ENCODE results near the gene PRKAG2. TPM values are rescaled to one million over a fixed set of nuclear protein-coding genes. Genes with fewer than 3 reads are reported as not detected.

Gene PRKAG2
- total and polyA plus RNA-seq, 8 donors = 19.9 to 302 (median 60.9) TPM

DNA sequence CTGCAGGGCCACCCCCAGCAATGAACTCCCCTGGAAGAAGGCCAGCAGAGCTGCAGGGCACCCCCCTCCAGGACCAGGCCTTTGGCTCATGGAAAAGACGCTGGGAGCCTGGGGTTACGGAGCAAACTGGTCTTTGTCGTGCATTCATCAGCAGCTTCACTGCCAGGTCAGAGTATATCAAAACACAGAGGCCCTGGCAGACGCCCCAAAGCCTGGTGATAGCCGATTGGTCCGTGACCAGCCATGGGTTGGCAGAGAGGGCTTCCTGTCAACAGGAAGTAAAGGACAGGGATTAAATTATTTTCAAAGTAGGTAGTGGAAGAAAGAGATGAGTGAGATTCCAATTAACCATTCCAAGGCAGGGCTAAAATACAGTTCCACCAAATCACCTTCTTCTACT is 9.0 kb downstream of the PRKAG2 start:
- 13 to 36% (median 25%) methylated on average over 6 of the region's 6 CpGs for WGBS, 5 donors
- Histone ChIP-seq H3K4me3 (peak overlapping the region in 1 of 4 donors; percentile 5), H3K4me1 (peaks cover 21 to 66% (median 56%) of the 10 kb centered on the region in 4 donors), H3K9me3 (no peaks in the 10 kb centered on the region), H3K27ac (peak overlapping the region; percentile 32 to 81 (median 69)), H3K27me3 (no peaks in the 10 kb centered on the region), H3K36me3 (no peaks in the 10 kb centered on the region)
- peak; percentile 43 to 83 for DNase-seq
- no peak for TF ChIP-seq POLR2A (IDR thresholded peaks at IDR 0.05)
- TF ChIP-seq, protein P1, sequence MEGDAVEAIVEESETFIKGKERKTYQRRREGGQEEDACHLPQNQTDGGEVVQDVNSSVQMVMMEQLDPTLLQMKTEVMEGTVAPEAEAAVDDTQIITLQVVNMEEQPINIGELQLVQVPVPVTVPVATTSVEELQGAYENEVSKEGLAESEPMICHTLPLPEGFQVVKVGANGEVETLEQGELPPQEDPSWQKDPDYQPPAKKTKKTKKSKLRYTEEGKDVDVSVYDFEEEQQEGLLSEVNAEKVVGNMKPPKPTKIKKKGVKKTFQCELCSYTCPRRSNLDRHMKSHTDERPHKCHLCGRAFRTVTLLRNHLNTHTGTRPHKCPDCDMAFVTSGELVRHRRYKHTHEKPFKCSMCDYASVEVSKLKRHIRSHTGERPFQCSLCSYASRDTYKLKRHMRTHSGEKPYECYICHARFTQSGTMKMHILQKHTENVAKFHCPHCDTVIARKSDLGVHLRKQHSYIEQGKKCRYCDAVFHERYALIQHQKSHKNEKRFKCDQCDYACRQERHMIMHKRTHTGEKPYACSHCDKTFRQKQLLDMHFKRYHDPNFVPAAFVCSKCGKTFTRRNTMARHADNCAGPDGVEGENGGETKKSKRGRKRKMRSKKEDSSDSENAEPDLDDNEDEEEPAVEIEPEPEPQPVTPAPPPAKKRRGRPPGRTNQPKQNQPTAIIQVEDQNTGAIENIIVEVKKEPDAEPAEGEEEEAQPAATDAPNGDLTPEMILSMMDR (IDR thresholded peaks at IDR 0.05) = no peak
- no peak for TF ChIP-seq EP300 (IDR thresholded peaks at IDR 0.05)
- TF ChIP-seq POLR2AphosphoS5 (IDR thresholded peaks at IDR 0.05) = no peak
- intact Hi-C loops (cut with DNase I; ENCODE audit: low total_unique reads) = no loop called here

DNA sequence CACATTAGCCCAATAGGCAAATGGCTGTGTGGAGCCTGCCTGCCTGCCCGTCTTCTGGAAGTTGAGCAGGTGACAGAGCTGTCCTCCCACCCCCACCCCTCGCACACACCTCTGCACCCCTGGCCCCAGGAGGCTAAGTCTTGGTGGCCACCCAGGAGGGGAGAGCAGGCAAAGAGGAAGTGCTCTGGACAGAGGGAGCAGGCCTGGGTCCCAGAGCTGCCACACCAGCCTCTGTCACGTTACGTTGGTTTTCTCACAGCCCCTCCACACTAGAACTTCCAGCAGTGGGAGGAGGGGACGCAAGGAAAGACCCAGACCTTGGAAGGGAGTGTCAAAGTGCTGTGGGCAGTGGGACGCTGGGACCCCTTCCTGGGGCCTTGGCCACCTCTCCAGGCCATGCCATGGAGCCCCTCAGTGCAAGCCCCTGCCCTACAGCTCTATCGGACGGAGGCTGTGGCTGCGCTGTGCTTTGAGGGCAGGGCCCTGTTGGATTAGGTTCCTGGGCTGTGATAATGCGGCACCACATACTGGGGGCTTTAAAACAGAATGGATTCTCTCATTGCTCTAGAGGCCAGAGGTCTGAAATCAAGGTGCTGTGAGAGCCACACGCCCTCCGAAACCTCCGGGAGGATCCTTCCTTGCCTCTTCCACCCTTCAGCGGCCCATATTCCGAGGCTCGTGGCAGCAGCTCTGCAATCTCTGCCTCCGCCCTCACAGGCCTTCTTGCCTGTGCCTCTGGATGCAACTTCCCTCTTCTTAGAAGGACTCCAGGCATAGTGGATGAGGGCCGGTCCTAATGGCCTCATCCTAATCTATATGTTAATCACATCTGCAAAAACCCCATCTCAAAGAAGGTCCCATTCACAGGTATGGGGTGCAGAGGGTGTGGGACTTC is 9.9 kb downstream of the PRKAG2 start:
- intact Hi-C loops (cut with DNase I; ENCODE audit: low total_unique reads) = no loop called here
- H3K9me3 ChIP-seq = no peaks in the 10 kb centered on the region
- H3K27me3 ChIP-seq = no peaks in the 10 kb centered on the region
- H3K27ac ChIP-seq = peak overlapping the region in 2 of 5 donors; percentile 14 to 69
- no peak overlapping the region for H3K4me3 ChIP-seq
- TF ChIP-seq POLR2A (IDR thresholded peaks at IDR 0.05) = no peak
- TF ChIP-seq POLR2AphosphoS5 (IDR thresholded peaks at IDR 0.05) = no peak
- 83 to 97% (median 94%) methylated on average over 17 to 18 of the region's 18 CpGs for WGBS, 5 donors
- H3K4me1 ChIP-seq = peaks cover 21 to 59% (median 51%) of the 10 kb centered on the region in 4 donors
- DNase-seq = no peak
- no peaks in the 10 kb centered on the region for H3K36me3 ChIP-seq

DNA sequence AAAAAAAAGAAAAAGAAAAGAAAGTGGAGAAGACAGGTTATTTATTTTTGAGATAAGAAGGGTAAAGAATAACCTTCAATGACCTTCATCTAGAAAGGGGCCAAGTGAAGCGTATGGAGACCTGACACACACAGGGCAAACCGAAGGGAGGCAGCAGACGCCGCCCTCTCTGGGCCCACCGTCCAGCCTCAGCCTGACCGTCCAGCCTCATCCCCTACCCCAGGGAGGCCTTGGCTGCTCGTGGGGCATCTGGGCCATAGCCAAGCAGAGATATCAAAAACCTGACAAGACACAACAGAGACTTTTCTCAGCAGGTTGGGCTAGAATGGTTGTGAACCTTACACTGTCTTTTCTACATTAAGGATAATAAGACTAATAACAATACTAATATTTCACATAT is 10.9 kb downstream of the PRKAG2 start:
- H3K4me3 ChIP-seq = no peak overlapping the region
- H3K9me3 ChIP-seq = no peaks in the 10 kb centered on the region
- TF ChIP-seq, protein P1 (IDR thresholded peaks at IDR 0.05) = no peak
- TF ChIP-seq POLR2AphosphoS5 (IDR thresholded peaks at IDR 0.05) (no peak), POLR2A (IDR thresholded peaks at IDR 0.05) (no peak), EP300 (IDR thresholded peaks at IDR 0.05) (no peak)
- no peaks in the 10 kb centered on the region for H3K27me3 ChIP-seq
- H3K27ac ChIP-seq = no peak overlapping the region
- 81 to 94% (median 92%) methylated on average over 7 of the region's 7 CpGs for WGBS, 5 donors
- peaks cover 21 to 50% (median 43%) of the 10 kb centered on the region in 4 donors for H3K4me1 ChIP-seq
- intact Hi-C loops (cut with DNase I; ENCODE audit: low total_unique reads) = no loop called here
- no peak for DNase-seq
- H3K36me3 ChIP-seq = no peaks in the 10 kb centered on the region

DNA sequence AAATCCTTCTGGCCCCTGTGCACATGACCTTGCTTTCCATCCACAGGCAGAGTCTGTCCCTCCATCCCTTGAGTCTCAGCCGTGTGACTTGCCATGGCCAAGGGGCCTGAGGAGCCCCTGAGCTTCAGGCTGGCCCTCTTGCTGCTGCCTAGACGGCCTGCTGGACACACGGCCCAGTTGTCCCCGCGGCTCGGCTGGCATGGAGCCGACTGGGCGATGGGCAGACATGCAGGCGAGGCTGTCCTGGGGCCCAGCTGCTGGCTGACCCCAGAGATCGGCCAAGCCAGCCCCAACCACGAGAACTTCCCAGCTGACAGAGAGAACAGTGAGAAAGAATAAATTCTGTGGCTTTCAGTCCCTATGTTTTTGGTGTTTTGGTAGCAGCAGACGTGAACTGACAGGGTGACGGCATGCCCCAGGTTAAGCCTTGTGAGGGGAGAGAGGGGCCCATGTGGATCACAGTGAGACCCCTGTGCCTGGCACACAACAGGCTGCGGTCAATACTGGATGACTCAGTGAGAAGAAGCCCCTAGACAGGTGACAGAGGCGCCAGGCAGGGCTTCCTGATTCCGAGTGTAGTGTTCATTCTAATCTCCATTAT is 11.7 kb downstream of the PRKAG2 start:
- Histone ChIP-seq H3K36me3 (no peaks in the 10 kb centered on the region), H3K4me3 (no peak overlapping the region), H3K27ac (no peak overlapping the region), H3K27me3 (no peaks in the 10 kb centered on the region), H3K4me1 (peaks cover 21 to 48% (median 38%) of the 10 kb centered on the region in 4 donors), H3K9me3 (no peaks in the 10 kb centered on the region)
- no peak for DNase-seq
- no peak for TF ChIP-seq EP300 (IDR thresholded peaks at IDR 0.05)
- TF ChIP-seq POLR2A (IDR thresholded peaks at IDR 0.05) = no peak
- WGBS, 5 donors = 80 to 87% (median 84%) methylated on average over 16 of the region's 16 CpGs
- intact Hi-C loops (cut with DNase I; ENCODE audit: low total_unique reads) = no loop called here

DNA sequence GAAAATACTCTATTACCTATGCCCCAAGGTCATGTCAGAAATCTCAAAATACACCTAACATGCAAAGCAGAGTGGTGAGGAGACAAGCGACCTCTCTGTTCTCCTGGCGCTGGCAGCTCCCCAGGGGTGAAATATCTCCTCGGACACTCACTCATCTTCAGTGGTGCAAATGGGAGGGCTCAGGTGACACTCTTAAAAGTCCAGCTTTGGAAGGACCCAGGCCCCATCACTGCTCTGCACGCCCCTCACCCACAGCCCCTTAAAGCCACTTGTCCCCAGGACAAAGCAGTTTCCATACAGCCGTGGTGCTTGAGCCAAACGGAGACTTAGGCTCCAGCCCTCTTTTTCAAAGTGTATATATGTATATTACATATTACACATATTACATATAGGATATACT is 12.4 kb downstream of the PRKAG2 start:
- no peak for DNase-seq
- intact Hi-C loops (cut with DNase I; ENCODE audit: low total_unique reads) = no loop called here
- 88 to 94% (median 92%) methylated on average over 6 of the region's 6 CpGs for WGBS, 5 donors
- Histone ChIP-seq H3K4me1 (peaks cover 19 to 45% (median 32%) of the 10 kb centered on the region in 4 donors), H3K27me3 (no peaks in the 10 kb centered on the region), H3K9me3 (no peaks in the 10 kb centered on the region), H3K36me3 (peaks cover 0 to 6% (median under 1%) of the 10 kb centered on the region in 4 donors), H3K4me3 (no peak overlapping the region), H3K27ac (no peak overlapping the region)
- TF ChIP-seq POLR2AphosphoS5 (IDR thresholded peaks at IDR 0.05) (no peak), POLR2A (IDR thresholded peaks at IDR 0.05) (no peak), EP300 (IDR thresholded peaks at IDR 0.05) (no peak)
- TF ChIP-seq, protein P1 (IDR thresholded peaks at IDR 0.05) = no peak
